NCI-H1417 treated with DMSO at 0.1 percent for 48 hours (cell line): ENCODE results near the gene FAM25G.
"Not testable (repeated sequence)": the region's sequence is repeated elsewhere in the genome, so short reads cannot be mapped to it uniquely, and the experiment has no call there.

ENCODE experiments used
- DNase-seq: peaks from one replicate; lab custom pipeline; 2025; lab: John Stamatoyannopoulos, UW

Gene FAM25G

DNA sequence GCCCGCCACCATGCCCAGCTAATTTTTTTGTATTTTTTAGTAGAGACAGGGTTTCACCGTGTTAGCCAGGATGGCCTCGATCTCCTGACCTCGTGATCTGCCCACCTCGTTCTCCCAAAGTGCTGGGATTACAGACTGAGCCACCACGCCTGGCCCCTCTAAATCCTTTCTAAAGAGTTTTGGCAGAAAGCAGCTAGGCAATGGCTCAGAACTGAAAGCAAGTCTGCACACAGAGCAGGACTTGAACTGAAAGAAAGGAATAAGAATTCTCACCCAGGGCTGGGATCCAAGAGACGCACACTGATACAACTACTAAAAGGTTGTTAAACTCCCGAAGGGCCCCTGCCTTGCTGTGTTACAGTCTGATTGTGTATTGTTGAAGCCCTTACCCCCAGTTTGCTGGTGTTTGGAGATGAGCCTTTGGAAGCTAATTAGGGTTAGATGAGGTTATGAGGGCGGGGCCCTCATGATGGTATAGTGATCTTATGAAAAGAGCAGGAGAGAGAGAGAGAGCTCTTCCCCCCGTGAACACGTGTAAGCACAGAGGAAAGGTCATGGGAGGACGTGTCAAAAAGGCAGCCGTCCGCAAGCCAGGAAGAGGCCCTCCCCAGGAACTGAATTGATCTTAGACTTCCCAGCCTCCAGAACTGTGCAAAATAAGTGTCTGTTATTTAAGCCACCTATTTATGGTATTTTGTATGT lies 26.1 kb downstream of the FAM25G start:
- DNase-seq: not testable (repeated sequence)

GRCh38 chr10:47462577-47463358 lies 28.7 kb downstream of the FAM25G start:
- not testable (repeated sequence) for DNase-seq

- DNase-seq: not testable (repeated sequence)
Measured at GRCh38 chr10:47461261-47461687, 30.2 kb downstream of the FAM25G start.

GRCh38 chr10:47458466-47459154 lies 32.9 kb downstream of the FAM25G start:
- DNase-seq: no peak

- no peak for DNase-seq
Measured at GRCh38 chr10:47457826-47458225, 33.7 kb downstream of the FAM25G start.

GRCh38 chr10:47457528-47457820 lies 34.0 kb downstream of the FAM25G start:
- no peak for DNase-seq

GRCh38 chr10:47456794-47457527 lies 34.5 kb downstream of the FAM25G start:
- DNase-seq: no peak

- DNase-seq: no peak
Measured at GRCh38 chr10:47456079-47456785, 35.3 kb downstream of the FAM25G start.

DNA sequence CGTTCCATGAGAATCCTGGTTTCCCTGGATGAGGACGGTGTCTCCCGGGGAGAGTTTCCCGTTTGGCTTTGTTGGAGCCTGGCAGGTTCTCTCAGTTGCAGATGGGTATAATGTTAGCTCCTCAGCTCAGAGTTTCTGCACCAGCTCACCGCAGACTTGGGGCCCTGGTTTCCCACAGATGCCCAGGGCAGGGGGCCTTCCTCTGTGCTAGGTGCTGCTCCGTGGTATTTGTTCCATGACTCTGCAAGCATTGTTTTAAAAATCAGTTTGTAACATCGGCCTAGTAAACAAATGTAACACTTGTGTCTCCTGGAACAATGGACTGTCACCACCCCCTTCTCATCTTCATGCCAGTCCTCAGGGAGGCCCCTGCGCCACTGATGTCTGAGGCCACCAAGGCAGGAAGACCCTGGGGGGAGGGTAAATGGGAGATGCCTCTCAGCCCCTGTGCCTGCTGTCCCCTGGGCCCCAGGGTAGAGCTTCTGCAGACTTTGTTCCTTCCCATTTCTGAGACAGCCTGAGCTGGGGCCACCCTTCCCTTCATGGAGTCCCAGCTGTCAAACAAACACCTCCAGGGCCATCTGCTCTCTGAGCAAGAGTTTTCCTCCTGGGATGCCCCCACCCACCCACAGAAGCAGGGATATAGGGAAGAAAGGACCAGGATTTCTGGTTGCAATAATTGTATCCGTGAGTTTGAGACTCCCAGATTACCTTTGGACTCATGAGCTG lies 36.0 kb downstream of the FAM25G start:
- DNase-seq: not testable (repeated sequence)

GRCh38 chr10:47454780-47455058 lies 36.8 kb downstream of the FAM25G start:
- no peak for DNase-seq

DNA sequence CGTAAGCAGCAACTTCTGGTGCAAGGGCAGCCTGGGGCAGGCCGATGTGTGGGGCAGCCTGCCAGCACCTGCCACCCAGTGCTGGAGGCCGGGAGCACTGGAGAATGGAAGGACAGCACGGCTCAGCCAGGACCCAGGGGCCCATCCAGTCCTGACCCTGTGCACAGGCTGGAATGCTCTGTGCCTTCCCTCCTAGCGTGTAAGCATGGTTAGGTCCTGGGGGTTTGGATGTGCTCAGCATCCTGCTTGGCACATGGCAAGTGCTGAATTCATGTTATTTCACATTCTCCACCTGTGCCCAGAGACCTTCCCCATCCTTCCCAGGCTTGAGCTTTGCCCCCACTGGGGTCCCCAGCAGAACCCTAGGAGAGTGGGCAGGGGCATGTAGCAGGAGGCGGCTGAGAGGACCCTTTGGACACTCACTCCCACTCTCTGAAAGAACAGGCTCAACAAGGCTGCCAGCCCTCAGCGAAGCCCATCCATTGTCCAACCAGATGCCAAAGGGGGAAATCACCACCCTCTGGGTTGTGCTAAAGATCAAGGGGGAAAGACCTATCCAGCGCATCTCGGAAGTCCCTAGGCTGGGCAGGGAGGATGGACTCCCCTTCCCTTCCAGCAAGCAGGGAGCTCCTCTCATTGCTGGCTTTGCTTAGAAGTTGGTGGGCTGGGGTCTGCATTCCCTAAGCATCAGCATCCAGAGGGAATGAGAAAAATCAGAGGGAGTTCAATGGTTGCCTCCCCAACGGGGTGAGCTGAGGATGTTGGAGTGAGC lies 37.3 kb downstream of the FAM25G start:
- DNase-seq: no peak

- no peak for DNase-seq
Measured at GRCh38 chr10:47453141-47454007, 38.1 kb downstream of the FAM25G start.

DNA sequence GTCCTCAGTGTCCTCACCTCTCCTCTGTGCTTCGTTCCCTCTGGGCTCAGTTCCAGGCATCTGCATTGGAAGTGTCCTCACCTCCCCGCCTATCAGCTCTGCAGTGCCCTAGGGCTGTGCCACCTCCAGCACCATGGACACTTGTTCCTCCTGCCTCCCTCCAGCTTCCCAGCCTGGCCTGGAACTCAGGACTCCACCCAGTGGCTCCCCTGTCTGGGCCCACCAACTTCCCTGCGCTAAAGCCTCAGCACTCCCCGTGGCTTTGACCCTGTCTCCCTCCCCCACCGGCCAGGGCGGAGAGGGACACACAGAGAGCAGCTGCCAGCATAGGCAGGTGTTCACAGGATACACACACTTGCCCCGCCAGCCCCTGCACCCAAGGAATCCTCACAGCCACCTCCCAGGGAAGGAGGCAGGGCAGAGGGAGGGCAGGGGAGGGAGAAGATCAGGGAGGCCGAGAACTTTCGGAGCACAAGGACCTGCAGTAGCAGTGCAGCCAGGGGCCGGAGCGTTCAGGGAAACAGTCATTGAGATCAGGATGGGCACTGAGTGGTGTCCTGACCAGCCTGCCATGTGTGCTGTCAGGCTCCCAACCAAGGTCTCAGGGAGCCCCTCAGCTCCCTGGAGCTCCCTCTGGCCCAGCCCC lies 38.9 kb downstream of the FAM25G start:
- DNase-seq: no peak

GRCh38 chr10:47451998-47452494 lies 39.5 kb downstream of the FAM25G start:
- DNase-seq: no peak

- no peak for DNase-seq
Measured at GRCh38 chr10:47451273-47451997, 40.1 kb downstream of the FAM25G start.

DNA sequence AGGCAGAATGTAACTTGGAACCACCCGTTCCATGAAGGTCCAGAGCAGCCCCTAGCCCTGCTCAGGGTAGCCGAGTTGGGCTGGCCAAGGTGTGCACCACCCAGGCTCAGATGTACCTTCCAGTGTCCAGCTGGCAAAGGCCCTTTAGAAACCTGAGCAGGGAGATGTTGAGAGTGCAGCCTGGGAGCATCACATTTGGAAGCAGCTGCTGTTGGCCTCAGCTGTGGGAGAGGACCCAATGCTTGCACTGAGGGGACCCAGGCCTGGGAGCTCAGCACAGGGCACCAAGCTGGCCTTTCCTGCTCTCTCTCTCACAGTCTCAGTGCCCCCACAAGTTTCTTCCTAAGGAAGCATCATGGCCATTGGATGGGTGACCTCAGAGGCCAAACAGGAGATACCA lies 41.1 kb downstream of the FAM25G start:
- DNase-seq: no peak

GRCh38 chr10:47449979-47450378 lies 41.5 kb downstream of the FAM25G start:
- no peak for DNase-seq
